Activated naive CD4-positive, alpha-beta T cell treated with anti-CD3 and anti-CD28 coated beads, Interleukin-2, amount 50 U/mL, for 16 hours (primary cell): ENCODE results near the gene PDE7B.

Source experiments
- DNase-seq: peaks from one replicate; pipeline ENCODE4 v3.0.0-alpha.2; 2020

PDE7B gene

GRCh38 chr6:136160250-136160649, 308.7 kb downstream of the PDE7B start:
- no peak for DNase-seq

- no peak for DNase-seq
These were observed 310.4 kb downstream of the PDE7B start for GRCh38 chr6:136161950-136162349.

GRCh38 chr6:136163260-136163659, 311.8 kb downstream of the PDE7B start:
- DNase-seq, result no peak

GRCh38 chr6:136166815-136167214, 315.3 kb downstream of the PDE7B start:
- no peak for DNase-seq

GRCh38 chr6:136169394-136170148, 318.1 kb downstream of the PDE7B start:
- no peak for DNase-seq

- DNase-seq, result no peak
These were observed 319.7 kb downstream of the PDE7B start for GRCh38 chr6:136171231-136171630.

GRCh38 chr6:136173519-136174507, 322.3 kb downstream of the PDE7B start:
- no peak for DNase-seq

- DNase-seq, result no peak
These were observed 323.0 kb downstream of the PDE7B start for GRCh38 chr6:136174510-136174909.

- DNase-seq, result no peak
These were observed 324.4 kb downstream of the PDE7B start for GRCh38 chr6:136175873-136176272.

- no peak for DNase-seq
These were observed 327.2 kb downstream of the PDE7B start for GRCh38 chr6:136178749-136179148.

- no peak for DNase-seq
These were observed 329.4 kb downstream of the PDE7B start for GRCh38 chr6:136180704-136181511.

GRCh38 chr6:136181512-136181833, 330.0 kb downstream of the PDE7B start:
- DNase-seq, result no peak

GRCh38 chr6:136181861-136182260, 330.4 kb downstream of the PDE7B start:
- DNase-seq, result no peak

GRCh38 chr6:136184738-136185137, 333.2 kb downstream of the PDE7B start:
- DNase-seq, result no peak

GRCh38 chr6:136186363-136186762, 334.9 kb downstream of the PDE7B start:
- no peak for DNase-seq

- DNase-seq, result no peak
These were observed 337.0 kb downstream of the PDE7B start for GRCh38 chr6:136188486-136188885.

- no peak for DNase-seq
These were observed 337.6 kb downstream of the PDE7B start for GRCh38 chr6:136189104-136189503.

GRCh38 chr6:136191606-136192312, 340.3 kb downstream of the PDE7B start:
- DNase-seq, result no peak

GRCh38 chr6:136192902-136193301, 341.4 kb downstream of the PDE7B start:
- DNase-seq, result no peak

- DNase-seq, result no peak
These were observed 350.2 kb downstream of the PDE7B start for GRCh38 chr6:136201732-136202131.

GRCh38 chr6:136208783-136209182, 357.3 kb downstream of the PDE7B start:
- DNase-seq, result no peak

GRCh38 chr6:136209496-136209895, 358.0 kb downstream of the PDE7B start:
- no peak for DNase-seq
